ENCODE measurements around the gene CSRNP3.

CSRNP3 gene

GRCh38 chr2:165505514-165505913, 36.0 kb downstream of the CSRNP3 start:
- TF ChIP-seq EZH2phosphoT487 (IDR thresholded peaks at IDR 0.05; ENCODE audit: borderline replicate concordance) (no peak), CTCF (conservative IDR thresholded peaks at IDR 0.05; ENCODE audit: low read length) (no peak)
- H3K4me2 ChIP-seq (ENCODE audit: low read depth, low read length, poor library complexity, severe bottlenecking), result no peak overlapping the region
- no peaks in the 10 kb centered on the region for H3K4me1 ChIP-seq (ENCODE audit: insufficient read depth, low read length, poor library complexity, severe bottlenecking)
- no peak overlapping the region for H2AFZ ChIP-seq (ENCODE audit: low read length)
- no peaks in the 10 kb centered on the region for H3K36me3 ChIP-seq (ENCODE audit: insufficient read depth, low read length)
- H3K9me3 ChIP-seq (ENCODE audit: insufficient read depth, low read depth, low read length), result no peaks in the 10 kb centered on the region
- no peak overlapping the region for H3K4me3 ChIP-seq (ENCODE audit: low read length, poor library complexity, severe bottlenecking)
- H3K79me2 ChIP-seq (ENCODE audit: insufficient read depth, low read length), result no peaks in the 10 kb centered on the region
- H4K20me1 ChIP-seq (ENCODE audit: insufficient read depth, low read length, poor library complexity, severe bottlenecking), result no peaks in the 10 kb centered on the region
- H3F3A ChIP-seq (ENCODE audit: low read depth), result no peaks in the 10 kb centered on the region
- no peak overlapping the region for H3K9ac ChIP-seq (ENCODE audit: low read depth, low read length, poor library complexity, severe bottlenecking)
- no peaks in the 10 kb centered on the region for H3K27me3 ChIP-seq (ENCODE audit: insufficient read depth, low read length, poor library complexity, severe bottlenecking)
- no peaks in the 10 kb centered on the region for H3K9me2 ChIP-seq (replicated peaks; ENCODE audit: low read depth, low read length)

- no peak for TF ChIP-seq EZH2phosphoT487 (IDR thresholded peaks at IDR 0.05; ENCODE audit: borderline replicate concordance)
- TF ChIP-seq CTCF (conservative IDR thresholded peaks at IDR 0.05; ENCODE audit: low read length), result no peak
- H3K79me2 ChIP-seq (ENCODE audit: insufficient read depth, low read length), result no peaks in the 10 kb centered on the region
- no peak overlapping the region for H3K4me2 ChIP-seq (ENCODE audit: low read depth, low read length, poor library complexity, severe bottlenecking)
Observed at GRCh38 chr2:165508927-165509326, 39.4 kb downstream of the CSRNP3 start.

GRCh38 chr2:165513479-165513878, 44.0 kb downstream of the CSRNP3 start:
- H2AFZ ChIP-seq (ENCODE audit: low read length), result no peak overlapping the region
- H3K36me3 ChIP-seq (ENCODE audit: insufficient read depth, low read length), result no peaks in the 10 kb centered on the region
- H3K9me2 ChIP-seq (replicated peaks; ENCODE audit: low read depth, low read length), result no peaks in the 10 kb centered on the region
- no peaks in the 10 kb centered on the region for H3K4me1 ChIP-seq (ENCODE audit: insufficient read depth, low read length, poor library complexity, severe bottlenecking)
- no peak overlapping the region for H3K9ac ChIP-seq (ENCODE audit: low read depth, low read length, poor library complexity, severe bottlenecking)
- TF ChIP-seq CTCF (conservative IDR thresholded peaks at IDR 0.05; ENCODE audit: low read length), result no peak
- no peak for TF ChIP-seq EZH2phosphoT487 (IDR thresholded peaks at IDR 0.05; ENCODE audit: borderline replicate concordance)
- no peaks in the 10 kb centered on the region for H3K9me3 ChIP-seq (ENCODE audit: insufficient read depth, low read depth, low read length)
- H3K4me2 ChIP-seq (ENCODE audit: low read depth, low read length, poor library complexity, severe bottlenecking), result no peak overlapping the region
- H3K27me3 ChIP-seq (ENCODE audit: insufficient read depth, low read length, poor library complexity, severe bottlenecking), result no peaks in the 10 kb centered on the region
- no peaks in the 10 kb centered on the region for H3K79me2 ChIP-seq (ENCODE audit: insufficient read depth, low read length)
- H4K20me1 ChIP-seq (ENCODE audit: insufficient read depth, low read length, poor library complexity, severe bottlenecking), result no peaks in the 10 kb centered on the region
- H3F3A ChIP-seq (ENCODE audit: low read depth), result no peaks in the 10 kb centered on the region
- no peak overlapping the region for H3K4me3 ChIP-seq (ENCODE audit: low read length, poor library complexity, severe bottlenecking)

More at GRCh38 chr2:165508927-165509326, 39.4 kb downstream of the CSRNP3 start:
- no peak overlapping the region for H3K9ac ChIP-seq (ENCODE audit: low read depth, low read length, poor library complexity, severe bottlenecking)
- no peaks in the 10 kb centered on the region for H4K20me1 ChIP-seq (ENCODE audit: insufficient read depth, low read length, poor library complexity, severe bottlenecking)
- H3K9me3 ChIP-seq (ENCODE audit: insufficient read depth, low read depth, low read length), result no peaks in the 10 kb centered on the region
- no peaks in the 10 kb centered on the region for H3K36me3 ChIP-seq (ENCODE audit: insufficient read depth, low read length)
- H3K27me3 ChIP-seq (ENCODE audit: insufficient read depth, low read length, poor library complexity, severe bottlenecking), result no peaks in the 10 kb centered on the region
- H3K4me3 ChIP-seq (ENCODE audit: low read length, poor library complexity, severe bottlenecking), result no peak overlapping the region
- H2AFZ ChIP-seq (ENCODE audit: low read length), result no peak overlapping the region
- no peaks in the 10 kb centered on the region for H3F3A ChIP-seq (ENCODE audit: low read depth)
- no peaks in the 10 kb centered on the region for H3K9me2 ChIP-seq (replicated peaks; ENCODE audit: low read depth, low read length)
- no peaks in the 10 kb centered on the region for H3K4me1 ChIP-seq (ENCODE audit: insufficient read depth, low read length, poor library complexity, severe bottlenecking)

All from Loucy (cell line).